Esophagus squamous epithelium (tissue), 5 donors: Measurements from ENCODE around the gene GDPD5. TPM values are rescaled to one million over a fixed set of nuclear protein-coding genes. Genes with fewer than 3 reads are reported as not detected.

Experiments used
- DNase-seq: peaks from one replicate; lab custom pipeline; 2025; lab: John Stamatoyannopoulos, UW
- H3K27ac ChIP-seq, 4 donors: fragments of 200-600 bp; sonication (generic); one replicate each; pipeline ENCODE4 v1.5.1; 2016 to 2019; ENCODE audit warnings: mild to moderate bottlenecking in 1 of 4
- H3K27me3 ChIP-seq, 4 donors: fragments of 200-600 bp; sonication (generic); 1 replicate in 3 of 4; 2 replicates in 1 of 4; pipeline versions ENCODE4 v1.5.1 to v1.6.0; 2017 to 2021; ENCODE audit warnings: antibody characterized with exemption in 1 of 4
- H3K36me3 ChIP-seq, 3 donors: fragments of 200-600 bp; sonication (generic); one replicate each; pipeline ENCODE4 v1.5.1; 2016 to 2019
- H3K4me1 ChIP-seq, 3 donors: fragments of 200-600 bp; sonication (generic); one replicate each; pipeline ENCODE4 v1.5.1; 2017 to 2019
- H3K4me3 ChIP-seq, 4 donors: fragments of 200-600 bp; sonication (generic); 1 replicate in 3 of 4; 2 replicates in 1 of 4; pipeline ENCODE4 v1.5.1; 2016 to 2019; ENCODE audit warnings: mild to moderate bottlenecking in 2 of 4, moderate library complexity in 1 of 4
- H3K9me3 ChIP-seq, 3 donors: fragments of 200-600 bp; sonication (generic); one replicate each; pipeline ENCODE4 v1.5.1; 2016 to 2019
- CTCF ChIP-seq, 6 experiments: fragments of 450-650 bp in 4 of 6; fragments of 200-600 bp in 2 of 6; sonication (generic) in 2 of 6; IDR thresholded peaks; one replicate each; pipeline ENCODE4 v1.5.1; 2016 to 2019; ENCODE audit warnings: antibody characterized with exemption in 6 of 6, mild to moderate bottlenecking in 4 of 6, moderate library complexity in 4 of 6
- POLR2A ChIP-seq, 4 donors: fragments of 450-650 bp; IDR thresholded peaks; one replicate each; pipeline ENCODE4 v1.6.1; 2017; ENCODE audit warnings: antibody characterized with exemption in 4 of 4, mild to moderate bottlenecking in 4 of 4, moderate library complexity in 3 of 4
- WGBS, 2 donors: methylation state at CpG; one replicate each; pipeline ENCODE4 v1.1.5; 2018; 5-methylcytosine and 5-hydroxymethylcytosine counted together
- intact Hi-C: fragments of 100-400 bp; cut with DNase I; formaldehyde crosslinking; loops from one replicate; pipeline ENCODE4 v1.15.0; 2022
- total RNA-seq, 4 donors: library from RNA; depleted of rRNA; stranded (reverse); fragments of >200 nt; gene quantifications; one replicate each; pipeline ENCODE4 v1.1.0, GENCODE V29; 2016
- donor health status: DM: yes; HTN: yes; CAD: no.

The GDPD5 gene
- total RNA-seq, 4 donors from 2014 or later: 0.57 to 2.3 (median 1.6) TPM

- no peak for TF ChIP-seq POLR2A (IDR thresholded peaks at IDR 0.05)
- TF ChIP-seq CTCF (IDR thresholded peaks at IDR 0.05): no peak
Measured at GRCh38 chr11:75523189-75523588, 2.6 kb downstream of the GDPD5 start.

GRCh38 chr11:75522286-75523044 lies 3.3 kb downstream of the GDPD5 start:
- DNase-seq: no peak
- intact Hi-C loops: no loop called here
- Histone ChIP-seq H3K36me3 (no peaks in the 10 kb centered on the region), H3K27ac (no peak overlapping the region), H3K4me1 (peaks cover 8 to 37% (median 18%) of the 10 kb centered on the region in 3 donors), H3K9me3 (no peaks in the 10 kb centered on the region), H3K27me3 (peaks cover 0 to 42% (median 2%) of the 10 kb centered on the region in 4 donors), H3K4me3 (no peak overlapping the region)
- TF ChIP-seq CTCF (IDR thresholded peaks at IDR 0.05) (no peak), POLR2A (IDR thresholded peaks at IDR 0.05) (no peak)
- 89 to 100% methylated on average over 3 to 7 of the region's 7 CpGs for WGBS, 2 donors

More at GRCh38 chr11:75523189-75523588, 2.6 kb downstream of the GDPD5 start:
- intact Hi-C loops: no loop called here
- 74 to 87% methylated on average over 4 to 5 of the region's 5 CpGs for WGBS, 2 donors
- H3K36me3 ChIP-seq: no peaks in the 10 kb centered on the region
- DNase-seq: no peak
- no peak overlapping the region for H3K27ac ChIP-seq
- peaks cover 0 to 49% (median 2%) of the 10 kb centered on the region in 4 donors for H3K27me3 ChIP-seq
- peaks cover 8 to 37% (median 18%) of the 10 kb centered on the region in 3 donors for H3K4me1 ChIP-seq
- no peak overlapping the region for H3K4me3 ChIP-seq
- no peaks in the 10 kb centered on the region for H3K9me3 ChIP-seq

- H3K4me3 ChIP-seq: no peak overlapping the region
- peaks cover 0 to 32% (median 2%) of the 10 kb centered on the region in 4 donors for H3K27me3 ChIP-seq
- no peaks in the 10 kb centered on the region for H3K9me3 ChIP-seq
- peaks cover 2 to 26% (median 10%) of the 10 kb centered on the region in 3 donors for H3K4me1 ChIP-seq
- TF ChIP-seq CTCF (IDR thresholded peaks at IDR 0.05) (no peak), POLR2A (IDR thresholded peaks at IDR 0.05) (no peak)
- intact Hi-C loops: no loop called here
- DNase-seq: no peak
- H3K36me3 ChIP-seq: no peaks in the 10 kb centered on the region
- WGBS, 2 donors: 80 to 88% methylated on average over 3 of the region's 7 CpGs
- no peak overlapping the region for H3K27ac ChIP-seq
Measured at GRCh38 chr11:75520688-75521087, 5.1 kb downstream of the GDPD5 start.

GRCh38 chr11:75518771-75519653 lies 6.7 kb downstream of the GDPD5 start:
- H3K27me3 ChIP-seq: peaks cover 0 to 16% (median 0%) of the 10 kb centered on the region in 4 donors
- no peaks in the 10 kb centered on the region for H3K36me3 ChIP-seq
- peaks cover 0 to 10% (median 0%) of the 10 kb centered on the region in 3 donors for H3K4me1 ChIP-seq
- no peak for DNase-seq
- intact Hi-C loops: no loop called here
- no peak overlapping the region for H3K27ac ChIP-seq
- H3K4me3 ChIP-seq: no peak overlapping the region
- no peak for TF ChIP-seq CTCF (IDR thresholded peaks at IDR 0.05)
- TF ChIP-seq POLR2A (IDR thresholded peaks at IDR 0.05): no peak
- no peaks in the 10 kb centered on the region for H3K9me3 ChIP-seq
- WGBS, 2 donors: 68 to 70% methylated on average over 8 to 9 of the region's 9 CpGs
